Left ventricle myocardium inferior (tissue), 1 donor: ENCODE measurements around the gene CRADD. TPM values are rescaled to one million over a fixed set of nuclear protein-coding genes. Genes with fewer than 3 reads are reported as not detected.
"Not testable (repeated sequence)": the region's sequence is repeated elsewhere in the genome, so short reads cannot be mapped to it uniquely, and the experiment has no call there.

Experiments
- DNase-seq: peaks from one replicate; pipeline ENCODE4 v3.0.0-alpha.2; 2020
- H3K27ac ChIP-seq: fragments of 200-600 bp; replicated peaks from 2 replicates; pipeline ENCODE4 v1.8.0; 2021
- H3K27me3 ChIP-seq: fragments of 200-600 bp; 2 replicates; pipeline ENCODE4 v1.8.0; 2021; ENCODE audit warnings: low read depth
- H3K36me3 ChIP-seq: fragments of 200-600 bp; 2 replicates; pipeline ENCODE4 v1.8.0; 2021
- H3K4me1 ChIP-seq: fragments of 200-600 bp; 2 replicates; pipeline ENCODE4 v1.8.0; 2021
- H3K4me3 ChIP-seq: fragments of 200-600 bp; 2 replicates; pipeline ENCODE4 v1.8.0; 2021; ENCODE audit warnings: mild to moderate bottlenecking, moderate library complexity
- H3K9me3 ChIP-seq: fragments of 200-600 bp; replicated peaks from 2 replicates; pipeline ENCODE4 v1.8.0; 2021
- intact Hi-C: fragments of 100-400 bp; cut with micrococcal nuclease; formaldehyde crosslinking; loops from one replicate; pipeline ENCODE4 v1.11.0; 2022
- total RNA-seq: library from RNA; stranded (reverse); fragmentation: NEBNext Ultra II Directional; extraction: Animal tissue kit (Norgen Biotek cat#: 25700); gene quantifications from one replicate; pipeline ENCODE4 v1.2.1, GENCODE V29; 2021
- TF ChIP-seq, protein P1 (sequence below): fragments of 200-600 bp; IDR thresholded peaks from 2 replicates; pipeline ENCODE4 v1.8.0; 2021; ENCODE audit warnings: antibody characterized with exemption, mild to moderate bottlenecking, borderline replicate concordance
- donor health status: DM: no; HTN: yes; CAD: no; lungs with severe emphysema.

CRADD gene
- total RNA-seq, 1 donor from 2014 or later, result 46.4 TPM

DNA sequence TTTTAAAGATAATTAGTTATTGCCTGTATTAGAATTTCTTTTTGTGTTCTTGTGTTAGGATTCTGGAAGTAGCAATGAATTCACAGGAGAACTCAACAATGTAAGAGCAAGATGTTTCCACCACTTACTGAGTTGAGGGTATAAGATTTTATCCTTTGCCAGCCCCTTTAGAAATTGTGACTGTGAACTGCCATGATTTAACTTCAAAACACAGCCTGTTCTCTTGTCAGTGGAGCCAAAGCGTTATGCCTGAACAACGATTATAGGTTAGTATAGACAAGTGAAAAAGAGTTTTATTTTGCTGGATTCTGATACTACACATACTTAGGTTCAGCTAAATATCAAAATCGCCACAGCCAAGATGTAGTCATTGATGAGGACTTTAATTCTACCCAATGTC lies 101.6 kb downstream of the CRADD start:
- TF ChIP-seq, protein P1, sequence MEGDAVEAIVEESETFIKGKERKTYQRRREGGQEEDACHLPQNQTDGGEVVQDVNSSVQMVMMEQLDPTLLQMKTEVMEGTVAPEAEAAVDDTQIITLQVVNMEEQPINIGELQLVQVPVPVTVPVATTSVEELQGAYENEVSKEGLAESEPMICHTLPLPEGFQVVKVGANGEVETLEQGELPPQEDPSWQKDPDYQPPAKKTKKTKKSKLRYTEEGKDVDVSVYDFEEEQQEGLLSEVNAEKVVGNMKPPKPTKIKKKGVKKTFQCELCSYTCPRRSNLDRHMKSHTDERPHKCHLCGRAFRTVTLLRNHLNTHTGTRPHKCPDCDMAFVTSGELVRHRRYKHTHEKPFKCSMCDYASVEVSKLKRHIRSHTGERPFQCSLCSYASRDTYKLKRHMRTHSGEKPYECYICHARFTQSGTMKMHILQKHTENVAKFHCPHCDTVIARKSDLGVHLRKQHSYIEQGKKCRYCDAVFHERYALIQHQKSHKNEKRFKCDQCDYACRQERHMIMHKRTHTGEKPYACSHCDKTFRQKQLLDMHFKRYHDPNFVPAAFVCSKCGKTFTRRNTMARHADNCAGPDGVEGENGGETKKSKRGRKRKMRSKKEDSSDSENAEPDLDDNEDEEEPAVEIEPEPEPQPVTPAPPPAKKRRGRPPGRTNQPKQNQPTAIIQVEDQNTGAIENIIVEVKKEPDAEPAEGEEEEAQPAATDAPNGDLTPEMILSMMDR, result no peak
- Histone ChIP-seq H3K4me3 (peak overlapping the region; percentile 32), H3K27ac (peak overlapping the region; percentile 92), H3K9me3 (no peaks in the 10 kb centered on the region), H3K27me3 (no peaks in the 10 kb centered on the region), H3K4me1 (peaks cover 73% of the 10 kb centered on the region), H3K36me3 (no peaks in the 10 kb centered on the region)
- intact Hi-C loops, result no loop called here
- DNase-seq, result no peak

DNA sequence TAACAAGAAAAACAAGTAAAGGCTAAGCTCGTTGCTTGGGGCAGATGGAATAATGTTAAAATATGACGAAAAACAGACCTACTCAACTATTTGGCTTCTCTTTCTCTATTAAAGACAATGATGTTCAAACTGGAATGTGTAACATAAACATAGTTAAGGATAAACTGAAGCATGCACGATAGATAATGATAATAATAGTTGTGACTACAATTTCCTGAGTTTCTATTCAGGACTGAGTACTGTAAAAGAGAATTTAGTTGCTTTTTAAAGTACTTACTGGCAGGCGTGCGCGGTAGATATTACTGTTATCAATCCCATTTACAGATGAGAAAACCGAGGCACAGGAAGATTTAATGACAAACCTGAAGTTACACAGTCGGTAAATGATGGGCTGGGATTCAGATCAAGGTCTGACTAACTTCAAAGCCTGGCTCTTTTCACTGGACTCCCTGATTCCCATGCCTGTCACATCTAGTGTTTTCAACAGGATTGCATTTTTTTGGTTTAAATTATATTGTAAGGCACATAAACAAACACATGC lies 103.0 kb downstream of the CRADD start:
- no peak for DNase-seq
- Histone ChIP-seq H3K36me3 (no peaks in the 10 kb centered on the region), H3K27ac (peak overlapping the region; percentile 92), H3K4me1 (peaks cover 87% of the 10 kb centered on the region), H3K27me3 (no peaks in the 10 kb centered on the region), H3K4me3 (no peak overlapping the region), H3K9me3 (no peaks in the 10 kb centered on the region)
- TF ChIP-seq, protein P1, result no peak
- intact Hi-C loops, result no loop called here

DNA sequence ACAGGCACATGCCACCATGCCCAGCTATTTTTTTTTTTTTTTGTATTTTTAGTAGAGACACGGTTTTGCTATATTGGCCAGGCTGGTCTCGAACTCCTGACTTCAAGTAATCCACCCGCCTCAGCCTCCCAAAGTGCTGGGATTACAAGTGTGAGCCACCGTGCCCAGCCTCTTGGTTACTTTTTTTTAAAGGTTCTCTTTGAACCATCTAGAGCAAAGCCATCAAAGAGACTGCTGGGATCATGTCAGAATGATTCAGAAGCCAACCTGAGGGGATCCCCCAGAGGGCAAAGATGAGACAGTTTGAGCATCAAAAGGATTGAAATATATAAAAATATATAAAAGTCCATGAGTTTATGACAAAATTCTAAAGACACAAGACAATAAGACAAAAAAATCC lies 103.7 kb downstream of the CRADD start:
- H3K4me3 ChIP-seq, H3K36me3 ChIP-seq, DNase-seq, intact Hi-C loops, H3K9me3 ChIP-seq, H3K27me3 ChIP-seq: not testable (repeated sequence)
- H3K27ac ChIP-seq, result peak overlapping the region; percentile 92
- peaks cover 87% of the 10 kb centered on the region for H3K4me1 ChIP-seq

DNA sequence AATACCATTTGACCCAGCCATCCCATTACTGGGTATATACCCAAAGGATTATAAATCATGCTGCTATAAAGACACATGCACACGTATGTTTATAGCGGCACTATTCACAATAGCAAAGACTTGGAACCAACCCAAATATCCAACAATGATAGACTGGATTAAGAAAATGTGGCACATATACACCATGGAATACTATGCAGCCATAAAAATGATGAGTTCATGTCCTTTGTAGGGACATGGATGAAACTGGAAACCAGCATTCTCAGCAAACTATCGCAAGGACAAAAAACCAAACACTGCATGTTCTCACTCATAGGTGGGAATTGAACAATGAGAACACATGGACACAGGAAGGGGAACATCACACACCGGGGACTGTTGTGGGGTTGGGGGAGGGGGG lies 104.8 kb downstream of the CRADD start:
- H3K36me3 ChIP-seq, H3K27me3 ChIP-seq, intact Hi-C loops, DNase-seq, H3K27ac ChIP-seq, H3K4me3 ChIP-seq, H3K9me3 ChIP-seq: not testable (repeated sequence)
- H3K4me1 ChIP-seq, result peaks cover 87% of the 10 kb centered on the region

DNA sequence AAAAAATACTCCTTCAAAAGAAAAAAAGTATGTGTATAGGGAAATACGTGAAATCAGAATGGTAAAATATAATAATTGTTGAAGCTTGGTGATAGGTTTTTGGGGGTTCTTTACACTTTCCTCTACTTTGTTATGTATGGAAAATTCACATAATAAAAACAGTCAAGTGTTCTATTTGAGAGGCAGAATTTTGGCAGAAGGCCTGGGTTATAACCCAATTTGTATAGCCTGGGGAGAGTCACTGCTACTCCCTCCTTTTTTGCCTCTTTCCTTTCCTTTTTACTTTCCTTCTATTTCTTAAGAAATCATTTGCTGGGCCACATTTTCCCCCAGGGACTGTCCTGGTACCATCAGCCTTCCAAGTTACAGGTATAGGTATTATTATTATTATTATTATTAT lies 105.7 kb downstream of the CRADD start:
- H3K27me3 ChIP-seq, result no peaks in the 10 kb centered on the region
- peaks cover 78% of the 10 kb centered on the region for H3K4me1 ChIP-seq
- intact Hi-C loops, result no loop called here
- DNase-seq, result no peak
- no peak overlapping the region for H3K4me3 ChIP-seq
- H3K36me3 ChIP-seq, result no peaks in the 10 kb centered on the region
- TF ChIP-seq, protein P1, result no peak
- H3K27ac ChIP-seq, result peak overlapping the region; percentile 87
- H3K9me3 ChIP-seq, result no peaks in the 10 kb centered on the region

DNA sequence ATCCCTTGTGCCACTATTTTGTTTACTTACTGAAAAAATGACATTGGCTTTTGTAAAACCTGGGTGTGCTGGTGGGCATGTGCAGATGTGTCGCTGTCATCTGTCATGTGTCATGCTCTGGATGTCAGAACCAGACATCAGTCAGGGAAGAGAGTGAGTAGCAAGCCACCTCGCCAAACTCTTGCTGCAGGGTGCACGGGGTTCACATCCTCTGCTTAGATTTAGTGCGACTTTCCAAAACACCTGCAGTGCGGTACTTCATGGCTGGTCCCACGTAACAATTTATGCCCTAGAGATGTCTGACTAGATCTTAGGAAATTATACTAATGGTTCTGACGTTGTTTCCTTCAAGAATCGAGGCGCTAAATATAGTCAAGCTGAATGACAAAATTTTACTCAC lies 106.7 kb downstream of the CRADD start:
- no peaks in the 10 kb centered on the region for H3K9me3 ChIP-seq
- DNase-seq, result no peak
- TF ChIP-seq, protein P1, result no peak

More for the DNA sequence above, 106.7 kb downstream of the CRADD start:
- Histone ChIP-seq H3K27me3 (no peaks in the 10 kb centered on the region), H3K4me1 (peaks cover 68% of the 10 kb centered on the region), H3K27ac (peak overlapping the region; percentile 87), H3K4me3 (no peak overlapping the region), H3K36me3 (no peaks in the 10 kb centered on the region)
- intact Hi-C loops, result no loop called here
